Osteoblast (primary cell): ENCODE measurements around the gene CELSR1. TPM values are rescaled to one million over a fixed set of nuclear protein-coding genes. Genes with fewer than 3 reads are reported as not detected.

Experiments used
- DNase-seq: peaks from one replicate; pipeline ENCODE4 v3.0.0; 2011; ENCODE audit warnings: low spot score, mixed read lengths; ENCODE audit not compliant: insufficient read length; ENCODE audit errors: missing footprints
- H2AFZ ChIP-seq: 2 replicates; pipeline ENCODE4 v1.6.0; 2011; ENCODE audit warnings: mild to moderate bottlenecking, low read length
- H3K27ac ChIP-seq: 2 replicates; pipeline ENCODE4 v1.5.1; 2011; ENCODE audit warnings: mild to moderate bottlenecking, low read depth, low read length, moderate library complexity
- H3K27me3 ChIP-seq: 2 replicates; pipeline ENCODE4 v1.6.0; 2012; ENCODE audit warnings: mild to moderate bottlenecking, control low read depth, inconsistent platforms, low read length, moderate library complexity; ENCODE audit not compliant: insufficient read depth
- H3K36me3 ChIP-seq: 2 replicates; pipeline ENCODE4 v1.5.1; 2011; ENCODE audit warnings: mild to moderate bottlenecking, low read length, control low read depth, moderate library complexity; ENCODE audit not compliant: insufficient read depth
- H3K4me1 ChIP-seq: 2 replicates; pipeline ENCODE4 v1.5.1; 2011; ENCODE audit warnings: mild to moderate bottlenecking, low read length, control low read depth, moderate library complexity; ENCODE audit not compliant: insufficient read depth
- H3K4me2 ChIP-seq: 2 replicates; pipeline ENCODE4 v1.6.0; 2011; ENCODE audit warnings: mild to moderate bottlenecking, low read length; ENCODE audit not compliant: insufficient read depth
- H3K4me3 ChIP-seq: fragments of 200-600 bp; sonication (generic); 3 replicates; pipeline ENCODE4 v1.5.1; 2012; ENCODE audit warnings: mild to moderate bottlenecking, low read length, inconsistent platforms; ENCODE audit not compliant: insufficient read depth
- H3K79me2 ChIP-seq: 2 replicates; pipeline ENCODE4 v1.6.0; 2012; ENCODE audit warnings: mild to moderate bottlenecking, low read length, control low read depth, inconsistent platforms; ENCODE audit not compliant: insufficient read depth
- H3K9me3 ChIP-seq: 2 replicates; pipeline ENCODE4 v1.5.1; 2011; ENCODE audit warnings: low read depth, low read length, control low read depth
- H4K20me1 ChIP-seq: 2 replicates; pipeline ENCODE4 v1.6.0; 2012; ENCODE audit warnings: mild to moderate bottlenecking, low read length, control low read depth; ENCODE audit not compliant: insufficient read depth
- CTCF ChIP-seq: IDR thresholded peaks from 2 replicates; pipeline ENCODE4 v1.5.1; 2011; ENCODE audit warnings: mild to moderate bottlenecking, low read depth, low read length, moderate library complexity; ENCODE audit errors: extremely low read depth
- total RNA-seq: library from RNA; depleted of rRNA; stranded (reverse); fragments of >200 nt; gene quantifications from 2 replicates; pipeline ENCODE4 v1.2.3, GENCODE V29; 2012

Gene CELSR1
- total RNA-seq, 1 donor = 3.6 TPM

- H3K4me2 ChIP-seq = no peak overlapping the region
- no peak overlapping the region for H3K27ac ChIP-seq
- no peaks in the 10 kb centered on the region for H3K79me2 ChIP-seq
- no peak overlapping the region for H2AFZ ChIP-seq
- no peak overlapping the region for H3K4me3 ChIP-seq
- no peaks in the 10 kb centered on the region for H3K9me3 ChIP-seq
- no peaks in the 10 kb centered on the region for H4K20me1 ChIP-seq
- no peak for DNase-seq
- H3K36me3 ChIP-seq = no peaks in the 10 kb centered on the region
- no peak for TF ChIP-seq CTCF
- no peaks in the 10 kb centered on the region for H3K27me3 ChIP-seq
- H3K4me1 ChIP-seq = peaks cover 4% of the 10 kb centered on the region
These were observed 114.5 kb downstream of the CELSR1 start for GRCh38 chr22:46422896-46423295.

- Histone ChIP-seq H2AFZ (no peak overlapping the region), H3K36me3 (no peaks in the 10 kb centered on the region), H3K4me3 (no peak overlapping the region), H3K79me2 (no peaks in the 10 kb centered on the region), H3K4me2 (no peak overlapping the region), H3K27me3 (peaks cover 12% of the 10 kb centered on the region), H3K27ac (no peak overlapping the region), H4K20me1 (no peaks in the 10 kb centered on the region), H3K4me1 (peaks cover 4% of the 10 kb centered on the region), H3K9me3 (no peaks in the 10 kb centered on the region)
- DNase-seq = no peak
- TF ChIP-seq CTCF = no peak
These were observed 116.2 kb downstream of the CELSR1 start for GRCh38 chr22:46421267-46421666.

- DNase-seq = no peak
- H4K20me1 ChIP-seq = no peaks in the 10 kb centered on the region
- no peak overlapping the region for H2AFZ ChIP-seq
- no peak for TF ChIP-seq CTCF
- no peaks in the 10 kb centered on the region for H3K36me3 ChIP-seq
- H3K27ac ChIP-seq = no peak overlapping the region
- H3K4me2 ChIP-seq = no peak overlapping the region
- peaks cover 3% of the 10 kb centered on the region for H3K4me1 ChIP-seq
- no peaks in the 10 kb centered on the region for H3K79me2 ChIP-seq
- peaks cover 12% of the 10 kb centered on the region for H3K27me3 ChIP-seq
- no peaks in the 10 kb centered on the region for H3K9me3 ChIP-seq
- H3K4me3 ChIP-seq = no peak overlapping the region
These were observed 117.5 kb downstream of the CELSR1 start for GRCh38 chr22:46419754-46420571.

- Histone ChIP-seq H2AFZ (no peak overlapping the region), H3K4me2 (no peak overlapping the region)
- DNase-seq = no peak
These were observed 118.6 kb downstream of the CELSR1 start for GRCh38 chr22:46418827-46419226.

More at GRCh38 chr22:46418827-46419226, 118.6 kb downstream of the CELSR1 start:
- no peak for TF ChIP-seq CTCF
- H3K27me3 ChIP-seq = peaks cover 12% of the 10 kb centered on the region
- no peaks in the 10 kb centered on the region for H3K4me1 ChIP-seq
- no peaks in the 10 kb centered on the region for H4K20me1 ChIP-seq
- H3K9me3 ChIP-seq = no peaks in the 10 kb centered on the region
- H3K36me3 ChIP-seq = no peaks in the 10 kb centered on the region
- H3K4me3 ChIP-seq = no peak overlapping the region
- no peak overlapping the region for H3K27ac ChIP-seq
- no peaks in the 10 kb centered on the region for H3K79me2 ChIP-seq
